Neural cell (in vitro differentiated cells): ENCODE data around the gene SYTL3.

ENCODE experiments used
- CTCF ChIP-seq: fragments of 450-650 bp; IDR thresholded peaks from 2 replicates; pipeline ENCODE4 v1.5.1; 2014; ENCODE audit warnings: antibody characterized with exemption, mild to moderate bottlenecking, moderate library complexity; ENCODE audit not compliant: poor library complexity, severe bottlenecking
- EZH2 ChIP-seq: fragments of 200-600, 300-800 bp; shearing (Covaris generic), sonication (generic); IDR thresholded peaks from 2 replicates; pipeline ENCODE4 v1.6.1; 2014; ENCODE audit warnings: antibody characterized with exemption, low read length, borderline replicate concordance, mild to moderate bottlenecking; ENCODE audit not compliant: insufficient read depth, poor library complexity, severe bottlenecking
- RAD21 ChIP-seq: fragments of 450-650 bp; conservative IDR thresholded peaks from 2 replicates; pipeline ENCODE4 v1.6.1; 2014; ENCODE audit warnings: antibody characterized with exemption, mild to moderate bottlenecking, moderate library complexity

- TF ChIP-seq EZH2 (no peak), CTCF (no peak), RAD21 (no peak)
Measured at GRCh38 chr6:158674342-158675131, 24.7 kb downstream of the SYTL3 start.
